Stimulated activated CD4-positive, alpha-beta T cell treated with anti-CD3 and anti-CD28 coated beads, TNF-alpha, amount 100 ng/mL, for 48 hours (primary cell): Measurements from ENCODE around the gene ORMDL2.
"Not testable (repeated sequence)": the region's sequence is repeated elsewhere in the genome, so short reads cannot be mapped to it uniquely, and the experiment has no call there.

ENCODE experiments used
- DNase-seq, 3 donors: peaks; one replicate each; pipeline ENCODE4 v3.0.0-alpha.2; 2020; ENCODE audit warnings: low read depth in 3 of 3

Gene ORMDL2

DNA sequence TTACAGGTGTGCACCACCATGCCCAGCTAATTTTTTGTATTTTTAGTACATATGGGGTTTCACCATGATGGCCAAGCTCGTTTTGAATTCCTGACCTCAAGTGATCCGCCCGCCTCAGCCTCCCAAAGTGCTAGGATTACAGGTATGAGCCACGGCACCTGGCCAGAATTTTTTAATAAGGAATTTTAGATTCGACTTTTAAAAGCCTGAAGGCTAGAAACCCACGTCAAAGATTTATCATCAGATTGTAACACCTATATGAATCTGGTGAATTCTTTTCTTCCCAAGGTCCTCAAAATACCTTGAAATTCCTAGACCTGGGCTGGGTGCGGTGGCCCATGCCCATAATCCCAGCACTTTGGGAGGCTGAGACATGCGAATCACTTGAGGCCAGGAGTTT lies 43.6 kb downstream of the ORMDL2 start:
- no peak for DNase-seq

- DNase-seq: no peak
Observed at GRCh38 chr12:55861871-55862270, 44.0 kb downstream of the ORMDL2 start.

- DNase-seq: no peak
Observed at GRCh38 chr12:55862286-55862685, 44.4 kb downstream of the ORMDL2 start.

DNA sequence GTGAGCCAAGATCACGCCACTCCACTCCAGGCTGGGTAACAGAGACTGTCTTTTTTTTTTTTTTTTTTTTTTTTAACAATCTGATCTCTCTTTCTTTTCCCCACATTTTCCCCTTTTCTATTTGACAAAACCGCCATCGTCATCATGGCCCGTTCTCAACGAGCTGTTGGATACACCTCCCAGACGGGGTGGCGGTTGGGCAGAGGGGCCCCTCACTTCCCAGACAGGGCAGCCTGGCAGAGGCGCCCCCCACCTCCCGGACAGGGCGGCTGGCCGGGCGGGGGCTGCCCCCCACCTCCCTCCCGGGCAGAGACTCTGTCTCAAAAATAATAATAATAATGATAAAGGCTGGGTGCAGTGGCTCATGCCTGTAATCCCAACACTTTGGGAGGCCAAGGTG lies 45.1 kb downstream of the ORMDL2 start:
- not testable (repeated sequence) for DNase-seq

DNA sequence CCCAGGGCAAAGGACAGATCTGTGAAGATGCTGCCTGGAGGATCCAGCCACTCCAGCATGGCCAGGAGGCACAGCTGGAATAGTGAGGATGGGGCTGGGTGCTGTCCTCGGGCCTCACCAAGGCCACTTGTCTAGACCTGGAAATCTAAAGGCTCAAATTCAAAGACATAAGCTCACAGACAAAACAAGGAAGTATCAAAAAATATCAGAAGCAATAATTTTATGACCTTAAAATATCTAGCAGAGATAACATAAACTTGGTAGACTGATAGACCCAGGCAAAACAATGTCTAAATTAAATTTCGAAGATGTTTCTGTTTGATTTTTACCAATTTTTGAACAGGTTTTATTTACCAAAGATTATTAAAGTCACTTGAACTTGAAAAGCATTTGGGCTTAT lies 47.5 kb downstream of the ORMDL2 start:
- DNase-seq: no peak

DNA sequence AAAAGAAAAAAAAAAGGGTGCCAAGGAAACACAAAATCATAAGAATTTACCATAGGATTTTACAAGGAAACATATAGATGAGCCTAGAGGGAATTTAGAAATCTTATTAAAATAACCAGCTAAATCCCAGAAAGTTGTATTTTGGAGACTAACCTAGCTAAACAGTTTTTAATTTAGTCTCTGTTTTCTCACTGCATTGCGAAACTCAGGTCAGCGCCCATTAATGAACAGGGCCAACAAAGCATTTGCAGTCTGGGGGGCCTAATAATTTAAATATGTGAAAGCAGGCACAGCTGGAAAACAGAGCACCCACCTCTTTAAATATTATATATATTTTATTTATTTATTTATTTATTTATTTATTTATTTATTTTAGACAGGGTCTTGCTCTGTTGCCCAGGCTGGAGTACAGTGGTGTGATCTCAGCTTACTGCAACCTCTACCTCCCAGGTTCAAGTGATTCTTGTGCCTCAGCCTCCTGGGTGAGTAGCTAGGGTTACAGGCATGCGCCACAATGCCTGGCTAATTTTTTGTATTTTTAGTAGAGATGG lies 48.7 kb downstream of the ORMDL2 start:
- not testable (repeated sequence) for DNase-seq
